IMR-90 (cell line): ENCODE results near the gene WDR6. TPM values are rescaled to one million over a fixed set of nuclear protein-coding genes. Genes with fewer than 3 reads are reported as not detected.
A peak's percentile ranks its signal among the peaks of the same experiment; 100 is the strongest.

Experiments
- ATAC-seq: fragments of 200-7000 bp; cut with Tn5 transposase; 2 replicates; pipeline ENCODE4 v1.9.1; 2020; ENCODE audit warnings: low read depth, mild to moderate bottlenecking, moderate library complexity
- BruUV-seq: library from RNA; stranded (reverse); fragments of 400-500 nt; replicated peaks from 2 replicates; lab custom pipeline; 2021; lab: Mats Ljungman, UMichigan
- CTCF ChIA-PET: fragments of 300-600 bp; formaldehyde crosslinking; extraction: SDS; loops from one replicate; lab custom pipeline; 2021; ENCODE audit warnings: antibody characterized with exemption; lab: Yijun Ruan, JAX
- POLR2A ChIA-PET: fragments of 300-600 bp; sonication (Branson Sonifier 250); formaldehyde crosslinking; loops from one replicate; lab custom pipeline; 2022; ENCODE audit warnings: antibody characterized with exemption; ENCODE audit not compliant: unreplicated experiment; lab: Charles Lee
- DNase-seq: peaks from one replicate; pipeline ENCODE4 v3.0.0; 2013
- H2AFZ ChIP-seq: replicated peaks from 2 replicates; pipeline ENCODE3; 2013; ENCODE audit warnings: low read length, mild to moderate bottlenecking; ENCODE audit not compliant: poor library complexity
- H2AK5ac ChIP-seq: 2 replicates; pipeline ENCODE4 v1.6.1; 2013; ENCODE audit warnings: low read depth, low read length, inconsistent platforms
- H2AK9ac ChIP-seq: replicated peaks from 2 replicates; pipeline ENCODE3; 2013; ENCODE audit warnings: mild to moderate bottlenecking, low read depth, low read length, moderate library complexity; ENCODE audit not compliant: poor library complexity
- H2BK120ac ChIP-seq: 2 replicates; pipeline ENCODE4 v1.6.1; 2013; ENCODE audit warnings: low read depth, low read length, inconsistent platforms
- H2BK15ac ChIP-seq: 3 replicates; pipeline ENCODE4 v1.6.1; 2013; ENCODE audit warnings: low read depth, low read length, inconsistent platforms
- H2BK20ac ChIP-seq: 2 replicates; pipeline ENCODE4 v1.6.1; 2013; ENCODE audit warnings: low read depth, mild to moderate bottlenecking, inconsistent platforms, low read length, moderate library complexity
- H2BK5ac ChIP-seq: 2 replicates; pipeline ENCODE4 v1.6.1; 2013; ENCODE audit warnings: mild to moderate bottlenecking, low read depth, low read length, inconsistent platforms; ENCODE audit not compliant: poor library complexity, severe bottlenecking
- H3K14ac ChIP-seq: replicated peaks from 2 replicates; pipeline ENCODE4 v1.6.1; 2013; ENCODE audit warnings: low read depth, low read length, inconsistent platforms
- H3K18ac ChIP-seq: 2 replicates; pipeline ENCODE4 v1.6.1; 2013; ENCODE audit warnings: low read depth, low read length, control low read depth
- H3K23ac ChIP-seq: 2 replicates; pipeline ENCODE4 v1.6.1; 2013; ENCODE audit warnings: low read depth, low read length, inconsistent platforms
- H3K27ac ChIP-seq: 2 replicates; pipeline ENCODE4 v1.5.1; 2013; ENCODE audit warnings: mild to moderate bottlenecking, control low read depth, low read length; ENCODE audit not compliant: insufficient read depth
- H3K27me3 ChIP-seq: 2 replicates; pipeline ENCODE4 v1.6.1; 2013; ENCODE audit warnings: low read length; ENCODE audit not compliant: control insufficient read depth, insufficient read depth
- H3K36me3 ChIP-seq: 2 replicates; pipeline ENCODE4 v1.6.1; 2013; ENCODE audit warnings: low read length, mixed read lengths; ENCODE audit not compliant: control insufficient read depth, insufficient read depth
- H3K4ac ChIP-seq: 2 replicates; pipeline ENCODE4 v1.6.1; 2013; ENCODE audit warnings: low read depth, low read length, inconsistent platforms
- H3K4me1 ChIP-seq: 2 replicates; pipeline ENCODE4 v1.6.1; 2013; ENCODE audit warnings: low read length, mixed read lengths; ENCODE audit not compliant: control insufficient read depth, insufficient read depth
- H3K4me2 ChIP-seq: 2 replicates; pipeline ENCODE4 v1.6.1; 2013; ENCODE audit warnings: low read depth, mild to moderate bottlenecking, control low read depth, low read length, moderate library complexity
- H3K4me3 ChIP-seq: 2 replicates; pipeline ENCODE4 v1.5.1; 2013; ENCODE audit warnings: low read depth, mild to moderate bottlenecking, control low read depth, low read length, moderate library complexity; ENCODE audit not compliant: insufficient read depth
- H3K56ac ChIP-seq: 2 replicates; pipeline ENCODE4 v1.6.1; 2013; ENCODE audit warnings: low read length, inconsistent platforms; ENCODE audit not compliant: insufficient read depth; ENCODE audit errors: extremely low read depth
- H3K79me1 ChIP-seq, 2 experiments: 2 replicates each; pipeline ENCODE4 v1.6.1; 2013; ENCODE audit warnings: low read length in 2 of 2, inconsistent platforms in 1 of 2, low read depth in 1 of 2
- H3K9ac ChIP-seq: 2 replicates; pipeline ENCODE4 v1.6.1; 2013; ENCODE audit warnings: low read depth, low read length, control low read depth
- H3K9me1 ChIP-seq: 2 replicates; pipeline ENCODE4 v1.6.1; 2013; ENCODE audit warnings: low read length, inconsistent platforms; ENCODE audit not compliant: insufficient read depth
- H3K9me3 ChIP-seq: 2 replicates; pipeline ENCODE4 v1.6.1; 2013; ENCODE audit warnings: low read length; ENCODE audit not compliant: control insufficient read depth, insufficient read depth
- H4K20me1 ChIP-seq: 2 replicates; pipeline ENCODE4 v1.6.1; 2013; ENCODE audit warnings: low read length, inconsistent platforms; ENCODE audit not compliant: insufficient read depth
- H4K5ac ChIP-seq: 2 replicates; pipeline ENCODE4 v1.6.1; 2013; ENCODE audit warnings: mild to moderate bottlenecking, low read depth, low read length, control low read depth
- H4K8ac ChIP-seq, 2 experiments: 2 replicates each; pipeline ENCODE4 v1.6.1; 2013; ENCODE audit warnings: low read depth in 2 of 2, low read length in 2 of 2, control low read depth in 1 of 2, inconsistent platforms in 1 of 2
- H4K91ac ChIP-seq: 2 replicates; pipeline ENCODE4 v1.6.1; 2013; ENCODE audit warnings: low read depth, low read length, inconsistent platforms; ENCODE audit not compliant: insufficient read depth
- BHLHE40 ChIP-seq: fragments of 150-350 bp; IDR thresholded peaks from 2 replicates; pipeline ENCODE4 v1.6.1; 2016; ENCODE audit warnings: mild to moderate bottlenecking, low read depth, low read length
- CEBPB ChIP-seq: IDR thresholded peaks from 2 replicates; pipeline ENCODE4 v1.6.1; 2012; ENCODE audit warnings: low read depth, low read length, improper control_type of control experiment
- CHD1 ChIP-seq: IDR thresholded peaks from 2 replicates; pipeline ENCODE4 v1.6.1; 2012; ENCODE audit warnings: low read depth, low read length, improper control_type of control experiment
- FOS ChIP-seq: fragments of 150-350 bp; IDR thresholded peaks from 2 replicates; pipeline ENCODE4 v1.6.1; 2016; ENCODE audit warnings: low read depth, low read length
- MAFK ChIP-seq: IDR thresholded peaks from 2 replicates; pipeline ENCODE4 v1.6.1; 2012; ENCODE audit warnings: low read depth, low read length, improper control_type of control experiment
- MAZ ChIP-seq: IDR thresholded peaks from 2 replicates; pipeline ENCODE4 v1.6.1; 2012; ENCODE audit warnings: low read depth, mild to moderate bottlenecking, low read length, improper control_type of control experiment, moderate library complexity, borderline replicate concordance
- MXI1 ChIP-seq: IDR thresholded peaks from 2 replicates; pipeline ENCODE4 v1.6.1; 2012; ENCODE audit warnings: low read depth, mild to moderate bottlenecking, low read length, moderate library complexity, borderline replicate concordance
- NFE2L2 ChIP-seq: fragments of 150-350 bp; IDR thresholded peaks from 2 replicates; pipeline ENCODE4 v1.6.1; 2016; ENCODE audit warnings: low read depth, mild to moderate bottlenecking, low read length
- POLR2A ChIP-seq: IDR thresholded peaks from 2 replicates; pipeline ENCODE4 v1.6.1; 2012; ENCODE audit warnings: mild to moderate bottlenecking, low read depth, low read length
- RAD21 ChIP-seq: IDR thresholded peaks from 2 replicates; pipeline ENCODE4 v1.6.1; 2012; ENCODE audit warnings: low read length, improper control_type of control experiment
- RCOR1 ChIP-seq: IDR thresholded peaks from 2 replicates; pipeline ENCODE4 v1.6.1; 2012; ENCODE audit warnings: mild to moderate bottlenecking, low read length, improper control_type of control experiment; ENCODE audit not compliant: insufficient replicate concordance
- RFX5 ChIP-seq: IDR thresholded peaks from 2 replicates; pipeline ENCODE4 v1.8.0; 2012; ENCODE audit warnings: low read depth, mild to moderate bottlenecking, low read length, moderate library complexity
- SMC3 ChIP-seq: fragments of 150-350 bp; IDR thresholded peaks from 2 replicates; pipeline ENCODE4 v1.6.1; 2016; ENCODE audit warnings: low read depth, mild to moderate bottlenecking, antibody characterized with exemption, low read length, moderate library complexity
- WGBS, 2 experiments: methylation state at CpG; one replicate each; pipeline versions ENCODE4 v1.1.5 to v1.1.7; 2013; ENCODE audit warnings: missing lambda C conversion rate in 2 of 2; ENCODE audit not compliant: insufficient read length in 1 of 2; ENCODE audit errors: extremely low coverage in 2 of 2; 5-methylcytosine and 5-hydroxymethylcytosine counted together
- dilution Hi-C: fragments of 300-500 bp; cut with HindIII; formaldehyde crosslinking; loops from one replicate; pipeline ENCODE4 v1.14.3; 2018; ENCODE audit warnings: low sequenced_read_pairs; ENCODE audit not compliant: unreplicated experiment
- in situ Hi-C: fragments of 300-500 bp; cut with MboI; formaldehyde crosslinking; loops from 3 replicates; pipeline ENCODE4 v1.14.3; 2019; ENCODE audit warnings: low sequenced_read_pairs, inconsistent platforms, mixed read lengths
- intact Hi-C: fragments of 100-400 bp; cut with micrococcal nuclease; formaldehyde crosslinking; loops from 2 replicates; pipeline ENCODE4 v1.10.0; 2022
- polyA plus RNA-seq, 3 experiments: library from polyadenylated mRNA; depleted of rRNA; stranded (reverse); fragments of >200 nt; gene quantifications; 2 replicates each; pipeline ENCODE4 v1.2.3, GENCODE V29; 2012; ENCODE audit warnings: low replicate concordance in 1 of 3
- total RNA-seq: library from RNA; depleted of rRNA; stranded (reverse); fragments of >200 nt; gene quantifications from 2 replicates; pipeline ENCODE4 v1.2.3, GENCODE V29; 2012
- TF ChIP-seq, protein P1 (sequence below): fragments of 150-350 bp; IDR thresholded peaks from 2 replicates; pipeline ENCODE4 v1.6.1; 2017; ENCODE audit warnings: mild to moderate bottlenecking, antibody characterized with exemption, low read length, low read depth
- TF ChIP-seq, protein P2 (sequence below): conservative IDR thresholded peaks from 2 replicates; pipeline ENCODE4 v1.5.1; 2012; ENCODE audit warnings: mild to moderate bottlenecking, low read depth, low read length, improper control_type of control experiment
- TF ChIP-seq, protein P3 (sequence below): fragments of 150-350 bp; IDR thresholded peaks from 2 replicates; pipeline ENCODE4 v1.6.1; 2016; ENCODE audit warnings: low read depth, mild to moderate bottlenecking, low read length, moderate library complexity, borderline replicate concordance

Gene WDR6
- total and polyA plus RNA-seq, 2 of the 4 experiments (the other 2 are of a cell fraction), result 60.9 to 160 TPM

DNA sequence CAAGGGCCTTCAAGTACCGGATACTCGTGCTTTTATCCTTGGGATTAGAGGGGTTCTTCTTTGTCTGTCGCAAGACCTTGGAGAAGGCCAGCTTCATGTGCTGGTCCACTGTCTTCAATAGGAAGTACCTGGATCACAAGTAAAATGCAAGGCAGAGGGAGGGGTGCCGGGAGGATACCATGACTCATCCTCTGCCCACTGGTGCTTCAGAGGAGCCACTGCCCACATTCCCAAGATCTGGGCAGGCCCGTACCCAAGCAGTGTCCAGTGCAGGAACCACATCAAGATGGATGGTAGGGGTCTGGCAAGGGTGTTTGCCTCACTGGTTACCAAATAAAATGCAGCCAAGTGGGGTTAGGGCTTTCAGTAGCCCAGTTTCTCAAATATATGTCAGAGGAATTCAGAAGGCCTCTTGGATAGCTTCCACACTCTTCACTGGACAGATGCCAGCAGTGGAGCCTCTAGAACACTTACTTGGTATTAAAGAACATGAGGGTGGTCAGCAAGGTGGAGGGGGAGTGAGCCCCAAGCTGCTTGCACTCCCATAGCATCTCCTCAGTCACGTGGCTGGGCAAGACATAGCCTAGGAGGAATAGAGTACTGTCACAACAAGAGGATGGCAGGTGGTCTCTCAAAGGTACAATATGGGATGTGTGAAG lies 25.6 kb downstream of the WDR6 start:
- no peak overlapping the region for H3K4ac ChIP-seq
- intact Hi-C loops, result no loop called here
- dilution Hi-C loops, result no loop called here
- H3K9ac ChIP-seq, result no peak overlapping the region
- in situ Hi-C loops, result no loop called here
- no peak overlapping the region for H2AFZ ChIP-seq
- H4K91ac ChIP-seq, result no peak overlapping the region
- peaks cover 10% of the 10 kb centered on the region for H3K9me1 ChIP-seq
- H4K20me1 ChIP-seq, result no peaks in the 10 kb centered on the region; the same call in 1 of the 2 replicates
- no peak overlapping the region for H3K56ac ChIP-seq
- H2BK120ac ChIP-seq, result no peak overlapping the region
- H2AK9ac ChIP-seq, result peak overlapping the region; percentile 37
- ATAC-seq, result no peak
- no peaks in the 10 kb centered on the region for H3K9me3 ChIP-seq
- no peak overlapping the region for H2BK20ac ChIP-seq
- H3K27ac ChIP-seq, result no peak overlapping the region
- no peaks in the 10 kb centered on the region for H3K27me3 ChIP-seq
- H3K4me1 ChIP-seq, result peaks cover 7% of the 10 kb centered on the region
- no peak for TF ChIP-seq MAZ
- TF ChIP-seq RCOR1, result no peak
- TF ChIP-seq, protein P1, sequence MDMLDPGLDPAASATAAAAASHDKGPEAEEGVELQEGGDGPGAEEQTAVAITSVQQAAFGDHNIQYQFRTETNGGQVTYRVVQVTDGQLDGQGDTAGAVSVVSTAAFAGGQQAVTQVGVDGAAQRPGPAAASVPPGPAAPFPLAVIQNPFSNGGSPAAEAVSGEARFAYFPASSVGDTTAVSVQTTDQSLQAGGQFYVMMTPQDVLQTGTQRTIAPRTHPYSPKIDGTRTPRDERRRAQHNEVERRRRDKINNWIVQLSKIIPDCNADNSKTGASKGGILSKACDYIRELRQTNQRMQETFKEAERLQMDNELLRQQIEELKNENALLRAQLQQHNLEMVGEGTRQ, result no peak
- no peak for TF ChIP-seq CEBPB
- no peak for TF ChIP-seq RAD21
- TF ChIP-seq SMC3, result no peak
- no peak for TF ChIP-seq BHLHE40
- TF ChIP-seq RFX5, result no peak
- TF ChIP-seq FOS, result no peak
- no peak for TF ChIP-seq MAFK
- TF ChIP-seq MXI1, result no peak
- TF ChIP-seq, protein P2, sequence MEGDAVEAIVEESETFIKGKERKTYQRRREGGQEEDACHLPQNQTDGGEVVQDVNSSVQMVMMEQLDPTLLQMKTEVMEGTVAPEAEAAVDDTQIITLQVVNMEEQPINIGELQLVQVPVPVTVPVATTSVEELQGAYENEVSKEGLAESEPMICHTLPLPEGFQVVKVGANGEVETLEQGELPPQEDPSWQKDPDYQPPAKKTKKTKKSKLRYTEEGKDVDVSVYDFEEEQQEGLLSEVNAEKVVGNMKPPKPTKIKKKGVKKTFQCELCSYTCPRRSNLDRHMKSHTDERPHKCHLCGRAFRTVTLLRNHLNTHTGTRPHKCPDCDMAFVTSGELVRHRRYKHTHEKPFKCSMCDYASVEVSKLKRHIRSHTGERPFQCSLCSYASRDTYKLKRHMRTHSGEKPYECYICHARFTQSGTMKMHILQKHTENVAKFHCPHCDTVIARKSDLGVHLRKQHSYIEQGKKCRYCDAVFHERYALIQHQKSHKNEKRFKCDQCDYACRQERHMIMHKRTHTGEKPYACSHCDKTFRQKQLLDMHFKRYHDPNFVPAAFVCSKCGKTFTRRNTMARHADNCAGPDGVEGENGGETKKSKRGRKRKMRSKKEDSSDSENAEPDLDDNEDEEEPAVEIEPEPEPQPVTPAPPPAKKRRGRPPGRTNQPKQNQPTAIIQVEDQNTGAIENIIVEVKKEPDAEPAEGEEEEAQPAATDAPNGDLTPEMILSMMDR, result no peak
- no peak for TF ChIP-seq NFE2L2
- TF ChIP-seq CHD1, result no peak
- TF ChIP-seq, protein P3, sequence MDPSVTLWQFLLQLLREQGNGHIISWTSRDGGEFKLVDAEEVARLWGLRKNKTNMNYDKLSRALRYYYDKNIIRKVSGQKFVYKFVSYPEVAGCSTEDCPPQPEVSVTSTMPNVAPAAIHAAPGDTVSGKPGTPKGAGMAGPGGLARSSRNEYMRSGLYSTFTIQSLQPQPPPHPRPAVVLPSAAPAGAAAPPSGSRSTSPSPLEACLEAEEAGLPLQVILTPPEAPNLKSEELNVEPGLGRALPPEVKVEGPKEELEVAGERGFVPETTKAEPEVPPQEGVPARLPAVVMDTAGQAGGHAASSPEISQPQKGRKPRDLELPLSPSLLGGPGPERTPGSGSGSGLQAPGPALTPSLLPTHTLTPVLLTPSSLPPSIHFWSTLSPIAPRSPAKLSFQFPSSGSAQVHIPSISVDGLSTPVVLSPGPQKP, result no peak
- no peak for TF ChIP-seq POLR2A
- ChIA-PET CTCF (interaction anchor here (1.5 kb wide), 1 partner anchor 10 kb away, joined by 7 read pairs; the partner anchor contains the start of gene NDUFAF3), POLR2A (no interaction called here)
- BruUV-seq, result no TSS peak
- H3K18ac ChIP-seq, result no peak overlapping the region
- no peak overlapping the region for H4K8ac ChIP-seq
- H2BK15ac ChIP-seq, result no peak overlapping the region
- no peak overlapping the region for H3K23ac ChIP-seq
- WGBS, 2 experiments, result no CpG with 5 or more reads among the region's 6 CpGs
- H2AK5ac ChIP-seq, result no peak overlapping the region
- H4K5ac ChIP-seq, result no peak overlapping the region
- no peak for DNase-seq
- peaks cover 24 to 41% of the 10 kb centered on the region in 2 experiments for H3K79me1 ChIP-seq
- no peak overlapping the region for H3K14ac ChIP-seq
- peaks cover 40% of the 10 kb centered on the region for H3K36me3 ChIP-seq
- no peak overlapping the region for H2BK5ac ChIP-seq
- H3K4me3 ChIP-seq, result no peak overlapping the region
- no peak overlapping the region for H3K4me2 ChIP-seq
